ENCODE data around the gene RGS10. TPM values are rescaled to one million over a fixed set of nuclear protein-coding genes. Genes with fewer than 3 reads are reported as not detected.
"Not testable (repeated sequence)": the region's sequence is repeated elsewhere in the genome, so short reads cannot be mapped to it uniquely, and the experiment has no call there.

Gene RGS10
- total RNA-seq, 3 donors from 2014 or later, result 14.9 to 68.8 (median 19.2) TPM

GRCh38 chr10:119466655-119467054, 75.9 kb downstream of the RGS10 start:
- intact Hi-C loops (cut with DNase I, micrococcal nuclease), result no loop called here
- no peaks in the 10 kb centered on the region for H3K9me3 ChIP-seq
- no peak for DNase-seq
- H3K36me3 ChIP-seq (ENCODE audit: low read depth), result no peaks in the 10 kb centered on the region
- ATAC-seq, result peak; percentile 25
- H3K4me1 ChIP-seq (ENCODE audit: low read depth), result no peaks in the 10 kb centered on the region
- no peak for TF ChIP-seq CTCF (IDR thresholded peaks at IDR 0.05)
- H3K4me3 ChIP-seq, result no peak overlapping the region

DNA sequence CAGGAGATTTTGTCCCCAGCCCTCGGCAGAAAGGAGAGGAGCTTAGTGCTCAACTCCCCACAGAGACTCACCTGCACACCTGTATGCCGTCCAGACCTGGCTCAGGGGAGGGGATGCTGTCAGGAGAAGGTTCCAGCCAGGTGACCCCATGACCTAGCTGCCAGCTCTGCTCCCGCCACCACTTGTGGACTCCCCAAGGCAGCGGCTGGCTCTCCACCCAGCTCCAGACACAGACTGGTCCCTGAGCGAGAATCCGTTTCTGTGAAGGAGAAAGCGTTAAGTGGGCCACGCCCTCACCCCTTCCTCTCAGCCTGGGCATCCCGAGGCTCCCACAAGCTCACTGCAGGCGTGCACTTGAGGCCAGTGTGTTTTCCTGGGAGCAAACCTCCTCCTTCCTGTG, 76.4 kb downstream of the RGS10 start:
- intact Hi-C loops (cut with DNase I, micrococcal nuclease), result no loop called here
- H3K9me3 ChIP-seq, result no peaks in the 10 kb centered on the region
- H3K4me1 ChIP-seq (ENCODE audit: low read depth), result no peaks in the 10 kb centered on the region
- no peaks in the 10 kb centered on the region for H3K36me3 ChIP-seq (ENCODE audit: low read depth)
- no peak for DNase-seq
- no peak for ATAC-seq
- no peak overlapping the region for H3K4me3 ChIP-seq
- TF ChIP-seq CTCF (IDR thresholded peaks at IDR 0.05), result no peak

DNA sequence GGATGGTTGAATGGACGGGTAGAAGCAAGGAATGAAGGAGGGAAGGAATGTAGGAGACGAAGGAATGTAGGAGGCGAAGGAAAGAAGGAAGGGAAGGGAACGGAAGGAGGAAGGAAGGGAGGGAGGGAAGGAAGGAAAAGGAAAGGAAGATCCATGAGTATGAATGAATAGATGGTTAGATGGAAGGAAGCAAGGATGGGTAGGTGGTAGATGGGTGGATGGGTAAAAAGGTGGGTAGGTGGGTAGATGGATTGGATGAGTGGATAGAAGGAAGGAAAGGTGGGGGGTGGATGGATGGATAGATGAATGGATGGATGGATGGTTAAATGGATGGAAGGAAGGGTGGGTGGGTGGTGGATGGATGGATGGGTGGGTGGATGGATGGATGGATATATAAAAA, 77.4 kb downstream of the RGS10 start:
- intact Hi-C loops (cut with DNase I, micrococcal nuclease), result no loop called here
- no peak for ATAC-seq
- H3K4me1 ChIP-seq (ENCODE audit: low read depth), result no peaks in the 10 kb centered on the region
- no peaks in the 10 kb centered on the region for H3K9me3 ChIP-seq
- no peak for DNase-seq
- H3K4me3 ChIP-seq, result no peak overlapping the region
- TF ChIP-seq CTCF (IDR thresholded peaks at IDR 0.05), result no peak
- no peaks in the 10 kb centered on the region for H3K36me3 ChIP-seq (ENCODE audit: low read depth)

- H3K36me3 ChIP-seq (ENCODE audit: low read depth); H3K9me3 ChIP-seq; intact Hi-C loops (cut with DNase I, micrococcal nuclease); DNase-seq; H3K4me1 ChIP-seq (ENCODE audit: low read depth); ATAC-seq; H3K4me3 ChIP-seq: not testable (repeated sequence)
Observed at GRCh38 chr10:119463195-119463594, 79.3 kb downstream of the RGS10 start.

- no peak for TF ChIP-seq CTCF (IDR thresholded peaks at IDR 0.05)
- ATAC-seq, result no peak
Observed at GRCh38 chr10:119462773-119463172, 79.7 kb downstream of the RGS10 start.

DNA sequence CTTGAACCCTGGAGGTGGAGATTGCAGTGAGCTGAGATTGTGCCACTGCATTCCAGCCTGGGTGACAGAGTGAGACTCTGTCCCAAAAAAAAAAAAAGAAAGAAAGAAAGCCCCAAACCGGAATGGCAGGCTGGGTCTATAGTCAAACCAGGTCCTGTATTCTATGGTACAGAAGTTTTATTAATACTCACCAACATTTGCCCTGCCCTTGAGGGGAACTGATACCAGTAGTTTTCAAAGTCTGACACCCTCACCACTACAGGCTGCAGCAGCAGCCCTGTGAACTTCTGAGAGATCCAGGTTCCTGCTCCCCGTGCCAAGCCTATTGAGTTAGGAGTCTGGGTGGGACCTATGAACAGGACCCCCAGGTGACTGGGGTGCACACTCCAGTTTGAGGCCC, 80.6 kb downstream of the RGS10 start:
- intact Hi-C loops (cut with DNase I, micrococcal nuclease), result no loop called here
- no peak for ATAC-seq

More at GRCh38 chr10:119462773-119463172, 79.7 kb downstream of the RGS10 start:
- intact Hi-C loops (cut with DNase I, micrococcal nuclease), result no loop called here
- no peak for DNase-seq
- Histone ChIP-seq H3K9me3 (no peaks in the 10 kb centered on the region), H3K36me3 (ENCODE audit: low read depth) (no peaks in the 10 kb centered on the region), H3K4me1 (ENCODE audit: low read depth) (no peaks in the 10 kb centered on the region), H3K4me3 (no peak overlapping the region)

More for the DNA sequence above, 80.6 kb downstream of the RGS10 start:
- H3K9me3 ChIP-seq, result no peaks in the 10 kb centered on the region
- H3K36me3 ChIP-seq (ENCODE audit: low read depth), result no peaks in the 10 kb centered on the region
- no peak overlapping the region for H3K4me3 ChIP-seq
- no peak for DNase-seq
- no peak for TF ChIP-seq CTCF (IDR thresholded peaks at IDR 0.05)
- no peaks in the 10 kb centered on the region for H3K4me1 ChIP-seq (ENCODE audit: low read depth)

All from mucosa of descending colon (tissue), 3 donors.